B cell (primary cell): ENCODE results near the gene VCL.

Source experiments
- CTCF ChIP-seq: fragments of 200-600 bp; IDR thresholded peaks from one replicate; pipeline ENCODE4 v1.8.0; 2022; ENCODE audit warnings: antibody characterized with exemption, mild to moderate bottlenecking
- EZH2 ChIP-seq: IDR thresholded peaks from 2 replicates; pipeline ENCODE4 v1.6.1; 2012; ENCODE audit warnings: borderline replicate concordance, low read depth, mild to moderate bottlenecking, moderate library complexity, low read length; ENCODE audit not compliant: insufficient read depth, poor library complexity, severe bottlenecking

- TF ChIP-seq CTCF (no peak), EZH2 (no peak)
Measured at GRCh38 chr10:74163319-74164068, 165.6 kb downstream of the VCL start.
